DND-41 (cell line): ENCODE measurements around the gene CDKN2C.
"Not testable (repeated sequence)": the region's sequence is repeated elsewhere in the genome, so short reads cannot be mapped to it uniquely, and the experiment has no call there.

Experiments used
- ATAC-seq: fragments of 200-7000 bp; cut with Tn5 transposase; 3 replicates; pipeline ENCODE4 v1.9.1; 2021; ENCODE audit warnings: low read depth; ENCODE audit not compliant: insufficient read depth
- DNase-seq: peaks from one replicate; pipeline ENCODE4 v3.0.0-alpha.2; 2020
- H2AFZ ChIP-seq: 2 replicates; pipeline ENCODE4 v1.6.0; 2012; ENCODE audit warnings: low read depth, low read length
- H3K27ac ChIP-seq: 2 replicates; pipeline ENCODE4 v1.5.1; 2012; ENCODE audit warnings: low read length, inconsistent platforms
- H3K27me3 ChIP-seq: fragments of 200-600 bp; sonication (generic); 2 replicates; pipeline ENCODE4 v1.6.0; 2012; ENCODE audit warnings: low read length, mild to moderate bottlenecking, inconsistent platforms; ENCODE audit not compliant: insufficient read depth, poor library complexity
- H3K36me3 ChIP-seq: 2 replicates; pipeline ENCODE4 v1.5.1; 2012; ENCODE audit warnings: low read length, inconsistent platforms; ENCODE audit not compliant: insufficient read depth
- H3K4me1 ChIP-seq: 2 replicates; pipeline ENCODE4 v1.5.1; 2012; ENCODE audit warnings: mild to moderate bottlenecking, low read length; ENCODE audit not compliant: insufficient read depth
- H3K4me2 ChIP-seq: 2 replicates; pipeline ENCODE4 v1.6.0; 2012; ENCODE audit warnings: mild to moderate bottlenecking, moderate library complexity, low read length, inconsistent platforms; ENCODE audit not compliant: insufficient read depth
- H3K4me3 ChIP-seq, 2 experiments: fragments of 200-600 bp in 1 of 2; shearing (Covaris generic) in 1 of 2; 2 replicates each; pipeline ENCODE4 v1.5.1; 2012 to 2016; ENCODE audit warnings: inconsistent platforms in 2 of 2, low read length in 2 of 2, mild to moderate bottlenecking in 2 of 2, low read depth in 1 of 2, moderate library complexity in 1 of 2
- H3K79me2 ChIP-seq: 2 replicates; pipeline ENCODE4 v1.6.0; 2012; ENCODE audit warnings: low read length, inconsistent platforms; ENCODE audit not compliant: insufficient read depth
- H3K9ac ChIP-seq: 2 replicates; pipeline ENCODE4 v1.6.0; 2012; ENCODE audit warnings: low read depth, mild to moderate bottlenecking, inconsistent platforms, low read length, moderate library complexity
- H3K9me3 ChIP-seq: 2 replicates; pipeline ENCODE4 v1.5.1; 2012; ENCODE audit warnings: low read length, moderate library complexity, mild to moderate bottlenecking, inconsistent platforms; ENCODE audit not compliant: insufficient read depth, severe bottlenecking
- H4K20me1 ChIP-seq: 2 replicates; pipeline ENCODE4 v1.6.0; 2012; ENCODE audit warnings: low read length; ENCODE audit not compliant: insufficient read depth
- CTCF ChIP-seq: IDR thresholded peaks from 2 replicates; pipeline ENCODE4 v1.5.1; 2012; ENCODE audit warnings: borderline replicate concordance, low read length, moderate library complexity, mild to moderate bottlenecking; ENCODE audit not compliant: poor library complexity, severe bottlenecking; ENCODE audit errors: extremely low read depth
- EZH2 ChIP-seq: IDR thresholded peaks from 3 replicates; pipeline ENCODE4 v1.6.1; 2012; ENCODE audit warnings: borderline replicate concordance, low read depth, mild to moderate bottlenecking, moderate library complexity, low read length, inconsistent platforms; ENCODE audit not compliant: severe bottlenecking

Gene CDKN2C

GRCh38 chr1:50993645-50994044, 23.6 kb downstream of the CDKN2C start:
- Histone ChIP-seq H3K9me3 (no peaks in the 10 kb centered on the region), H3K27ac (no peak overlapping the region), H3K27me3 (no peaks in the 10 kb centered on the region), H3K4me1 (no peaks in the 10 kb centered on the region), H3K4me3 (no peak overlapping the region), H2AFZ (no peak overlapping the region), H4K20me1 (no peaks in the 10 kb centered on the region; the same call in 1 of the 2 replicates), H3K4me2 (no peak overlapping the region), H3K9ac (no peak overlapping the region), H3K79me2 (peaks cover 83% of the 10 kb centered on the region), H3K36me3 (peaks cover 30% of the 10 kb centered on the region)
- no peak for ATAC-seq
- no peak for TF ChIP-seq CTCF
- no peak for TF ChIP-seq EZH2
- no peak for DNase-seq

DNA sequence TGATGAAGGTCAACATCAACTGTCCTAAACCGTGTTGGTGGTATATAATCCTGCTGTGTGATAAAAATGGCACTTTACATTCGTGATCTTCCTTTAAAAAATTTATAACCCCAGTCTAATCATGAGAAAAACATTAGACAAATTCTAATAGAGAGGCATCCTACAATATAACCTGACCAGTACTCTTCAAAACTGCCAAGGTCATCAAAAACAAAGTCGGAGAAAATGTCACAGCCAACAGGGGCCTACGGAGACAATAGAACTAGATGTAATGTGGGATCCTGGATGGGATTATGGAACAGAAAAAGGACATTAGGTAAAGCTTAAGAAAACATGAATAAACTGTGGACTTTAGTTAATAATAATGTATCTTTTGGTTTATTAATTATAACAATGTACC, 25.0 kb downstream of the CDKN2C start:
- Histone ChIP-seq H2AFZ (no peak overlapping the region), H3K9me3 (no peaks in the 10 kb centered on the region), H3K27ac (no peak overlapping the region), H4K20me1 (no peaks in the 10 kb centered on the region; the same call in 1 of the 2 replicates), H3K4me1 (no peaks in the 10 kb centered on the region), H3K36me3 (peaks cover 30% of the 10 kb centered on the region), H3K79me2 (peaks cover 72% of the 10 kb centered on the region), H3K27me3 (no peaks in the 10 kb centered on the region), H3K4me3 (no peak overlapping the region), H3K9ac (no peak overlapping the region), H3K4me2 (no peak overlapping the region)
- no peak for DNase-seq
- ATAC-seq = no peak
- no peak for TF ChIP-seq CTCF
- no peak for TF ChIP-seq EZH2

- no peak overlapping the region for H2AFZ ChIP-seq
- no peaks in the 10 kb centered on the region for H3K9me3 ChIP-seq
- no peak overlapping the region for H3K27ac ChIP-seq
- no peak for ATAC-seq
- H3K4me2 ChIP-seq = no peak overlapping the region
- TF ChIP-seq CTCF = no peak
- TF ChIP-seq EZH2 = no peak
- H4K20me1 ChIP-seq = no peaks in the 10 kb centered on the region; the same call in 1 of the 2 replicates
- DNase-seq = no peak
- H3K4me1 ChIP-seq = no peaks in the 10 kb centered on the region
- no peaks in the 10 kb centered on the region for H3K27me3 ChIP-seq
- H3K9ac ChIP-seq = no peak overlapping the region
- H3K79me2 ChIP-seq = peaks cover 67% of the 10 kb centered on the region
- no peak overlapping the region for H3K4me3 ChIP-seq
- H3K36me3 ChIP-seq = peaks cover 34% of the 10 kb centered on the region
Measured at GRCh38 chr1:50995651-50996050, 25.6 kb downstream of the CDKN2C start.

DNA sequence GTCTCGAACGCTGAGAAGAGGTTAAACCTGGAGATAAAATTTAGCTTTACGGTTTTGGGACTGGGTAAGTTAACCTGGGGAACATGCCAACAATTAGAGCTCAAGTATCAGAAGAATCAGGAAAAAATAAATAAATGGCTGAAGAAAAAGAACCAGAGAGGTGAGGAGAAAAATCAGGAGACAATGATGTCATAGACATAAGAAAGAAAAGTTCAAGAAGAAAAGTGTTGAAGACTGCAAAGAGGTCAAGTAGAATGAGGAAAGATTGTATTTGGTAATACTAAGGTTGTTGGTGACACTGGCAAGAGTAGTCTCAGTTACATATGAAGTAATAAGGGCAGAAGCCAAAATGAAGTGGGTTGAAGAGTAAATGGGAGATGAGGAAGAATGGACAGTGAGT, 26.0 kb downstream of the CDKN2C start:
- Histone ChIP-seq H3K4me3 (no peak overlapping the region), H3K4me2 (no peak overlapping the region), H2AFZ (no peak overlapping the region), H3K27ac (no peak overlapping the region), H3K36me3 (peaks cover 31% of the 10 kb centered on the region), H3K79me2 (peaks cover 63% of the 10 kb centered on the region), H3K9me3 (no peaks in the 10 kb centered on the region), H4K20me1 (no peaks in the 10 kb centered on the region; the same call in 1 of the 2 replicates), H3K4me1 (no peaks in the 10 kb centered on the region), H3K27me3 (no peaks in the 10 kb centered on the region), H3K9ac (no peak overlapping the region)
- ATAC-seq (no peak), DNase-seq (no peak)
- TF ChIP-seq CTCF (no peak), EZH2 (no peak)

- peaks cover 38% of the 10 kb centered on the region for H3K36me3 ChIP-seq
- not testable (repeated sequence) for DNase-seq, H4K20me1 ChIP-seq, H3K4me3 ChIP-seq, H2AFZ ChIP-seq, H3K4me2 ChIP-seq, H3K27ac ChIP-seq, H3K9ac ChIP-seq, H3K27me3 ChIP-seq, H3K4me1 ChIP-seq, H3K9me3 ChIP-seq, ATAC-seq
- H3K79me2 ChIP-seq = peaks cover 32% of the 10 kb centered on the region
Measured at GRCh38 chr1:50999375-50999774, 29.3 kb downstream of the CDKN2C start.
